Natural killer cell (primary cell): Measurements from ENCODE around the gene FCN2. TPM values are rescaled to one million over a fixed set of nuclear protein-coding genes. Genes with fewer than 3 reads are reported as not detected.

Experiments used
- ATAC-seq, 3 donors: fragments of 150-1000 bp in 2 of 3; fragments of 200-7000 bp in 1 of 3; cut with Tn5 transposase; 1 replicate in 1 of 3; 2 replicates in 2 of 3; pipeline ENCODE4 v1.10.0; 2021; ENCODE audit warnings: mild to moderate bottlenecking in 2 of 3, moderate library complexity in 2 of 3
- DNase-seq, 2 donors: peaks; one replicate each; pipeline versions ENCODE4 v3.0.0 to v3.0.0-alpha.2; 2013 to 2021; ENCODE audit warnings: mixed read lengths in 1 of 2
- H3K27ac ChIP-seq: one replicate; pipeline ENCODE4 v1.5.1; 2013; ENCODE audit warnings: mild to moderate bottlenecking, low read length
- H3K27me3 ChIP-seq: one replicate; pipeline ENCODE4 v1.6.1; 2013; ENCODE audit warnings: low read length; ENCODE audit not compliant: control insufficient read depth, insufficient read depth
- H3K36me3 ChIP-seq: one replicate; pipeline ENCODE4 v1.6.1; 2013; ENCODE audit warnings: low read length; ENCODE audit not compliant: control insufficient read depth, insufficient read depth
- H3K4me1 ChIP-seq: one replicate; pipeline ENCODE4 v1.6.1; 2013; ENCODE audit warnings: low read length; ENCODE audit not compliant: control insufficient read depth, insufficient read depth
- H3K4me3 ChIP-seq: one replicate; pipeline ENCODE4 v1.5.1; 2013; ENCODE audit warnings: low read length
- H3K9me3 ChIP-seq: one replicate; pipeline ENCODE4 v1.6.1; 2013; ENCODE audit warnings: low read length; ENCODE audit not compliant: control insufficient read depth, insufficient read depth
- H3K27ac Mint-ChIP-seq, 2 donors: one replicate each; pipeline ENCODE4 v1.8.0; 2022; ENCODE audit warnings: mild to moderate bottlenecking in 2 of 2, mixed read lengths in 2 of 2, moderate library complexity in 1 of 2
- H3K27me3 Mint-ChIP-seq, 2 donors: one replicate each; pipeline ENCODE4 v1.8.0; 2022; ENCODE audit warnings: low read depth in 2 of 2, mixed read lengths in 2 of 2
- H3K36me3 Mint-ChIP-seq: one replicate; pipeline ENCODE4 v1.8.0; 2022; ENCODE audit warnings: mixed read lengths
- H3K4me1 Mint-ChIP-seq, 2 donors: one replicate each; pipeline ENCODE4 v1.8.0; 2022; ENCODE audit warnings: mixed read lengths in 2 of 2
- H3K4me3 Mint-ChIP-seq: one replicate; pipeline ENCODE4 v1.8.0; 2022; ENCODE audit warnings: mild to moderate bottlenecking, moderate library complexity, mixed read lengths
- H3K9me3 Mint-ChIP-seq, 2 donors: one replicate each; pipeline ENCODE4 v1.8.0; 2022; ENCODE audit warnings: mixed read lengths in 2 of 2
- CTCF ChIP-seq: fragments of 200-600 bp; IDR thresholded peaks from one replicate; pipeline ENCODE4 v1.8.0; 2022; ENCODE audit warnings: antibody characterized with exemption
- WGBS: methylation state at CpG from one replicate; pipeline ENCODE4 v1.1.7; 2013; ENCODE audit warnings: missing lambda C conversion rate; ENCODE audit not compliant: insufficient coverage; 5-methylcytosine and 5-hydroxymethylcytosine counted together
- intact Hi-C: fragments of 100-400 bp; cut with micrococcal nuclease; formaldehyde crosslinking; loops from one replicate; pipeline ENCODE4 v1.14.2; 2022
- total RNA-seq, 4 donors: library from RNA; stranded (reverse); fragments of 120-200 nt in 1 of 4; gene quantifications; one replicate each; pipeline versions ENCODE4 v1.2.3 to v1.2.4, GENCODE V29; 2013 to 2022

Gene FCN2
- not detected for total RNA-seq
- not detected for total RNA-seq (2013)

GRCh38 chr9:134880484-134881312 lies at the start of gene FCN2:
FCN2 (plus strand) TSS chr9:134880810; CDS start chr9:134880822, 12 bp downstream.
- intact Hi-C loops, result no loop called here
- no peak within 1 kb of the TSS for H3K27ac ChIP-seq
- no peak for TF ChIP-seq CTCF
- WGBS, result 73% methylated on average over 25 of the region's 25 CpGs
- H3K4me1 ChIP-seq, result no peaks in the 10 kb centered on the region
- H3K27ac Mint-ChIP-seq, result no peak within 1 kb of the TSS
- no peaks in the 10 kb centered on the region for H3K9me3 ChIP-seq
- H3K9me3 Mint-ChIP-seq, result no peaks in the 10 kb centered on the region
- H3K36me3 ChIP-seq, result no peaks in the 10 kb centered on the region
- no peak for DNase-seq
- H3K4me3 ChIP-seq, result no peak within 1 kb of the TSS
- H3K4me1 Mint-ChIP-seq, result no peaks in the 10 kb centered on the region
- no peaks in the 10 kb centered on the region for H3K27me3 ChIP-seq
- H3K36me3 Mint-ChIP-seq, result no peaks in the 10 kb centered on the region
- H3K4me3 Mint-ChIP-seq, result no peak within 1 kb of the TSS
- H3K27me3 Mint-ChIP-seq, result peaks cover 2 to 18% of the 10 kb centered on the region in 2 donors
- ATAC-seq, result no peak

DNA sequence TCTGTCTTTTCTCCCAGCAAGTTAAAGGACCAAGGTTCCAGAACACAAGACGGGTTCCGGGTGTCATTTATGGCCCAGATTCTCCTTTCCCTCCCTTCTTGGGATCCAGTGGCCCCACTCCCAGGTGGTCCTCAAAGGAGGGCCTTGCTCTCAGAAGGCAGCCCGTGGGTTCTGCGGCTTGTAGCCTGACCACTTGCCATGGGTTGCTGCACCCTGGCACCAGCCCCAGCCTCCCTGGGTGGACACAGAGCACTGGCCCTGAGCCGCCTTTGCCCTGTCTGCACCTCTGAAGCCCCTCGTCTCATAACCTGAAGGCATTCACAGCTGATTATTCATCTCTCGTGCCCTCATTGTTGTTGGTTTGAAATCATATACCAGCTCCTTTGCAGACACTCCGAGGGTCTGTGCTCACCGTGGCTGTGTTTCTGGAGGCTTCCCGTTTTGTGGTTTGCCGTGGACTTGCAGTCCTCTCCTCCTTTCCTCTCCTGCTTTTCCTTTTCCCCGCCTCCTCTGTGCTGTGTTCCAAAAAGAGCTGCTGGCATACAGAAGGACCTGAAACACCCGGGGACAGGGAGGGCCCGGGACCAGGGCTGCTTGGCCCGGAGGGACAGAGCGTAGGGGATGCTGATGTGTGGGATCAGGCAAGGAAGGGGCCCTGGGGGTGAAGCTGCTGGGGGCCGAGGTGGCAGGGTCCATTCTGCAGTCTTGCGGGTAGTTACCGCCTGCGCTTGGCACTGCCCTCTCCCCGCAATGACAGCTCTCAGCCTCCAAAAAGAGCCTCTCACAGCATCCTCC lies 49.5 kb upstream of the FCN2 start:
- Histone ChIP-seq H3K36me3 (no peaks in the 10 kb centered on the region), H3K27me3 (no peaks in the 10 kb centered on the region), H3K4me3 (no peak overlapping the region), H3K4me1 (no peaks in the 10 kb centered on the region), H3K27ac (no peak overlapping the region), H3K9me3 (no peaks in the 10 kb centered on the region)
- WGBS, result 66% methylated on average over 21 of the region's 21 CpGs
- Mint-ChIP-seq H3K27me3 (no peaks in the 10 kb centered on the region), H3K4me1 (no peaks in the 10 kb centered on the region), H3K27ac (no peak overlapping the region), H3K36me3 (no peaks in the 10 kb centered on the region), H3K4me3 (no peak overlapping the region), H3K9me3 (no peaks in the 10 kb centered on the region)
- ATAC-seq, result no peak
- intact Hi-C loops, result no loop called here
- no peak for TF ChIP-seq CTCF
- no peak for DNase-seq

GRCh38 chr9:134832471-134832870 lies 48.1 kb upstream of the FCN2 start:
- ATAC-seq, result no peak
- intact Hi-C loops, result no loop called here
- H3K27ac ChIP-seq, result no peak overlapping the region
- Mint-ChIP-seq H3K36me3 (no peaks in the 10 kb centered on the region), H3K4me1 (no peaks in the 10 kb centered on the region), H3K4me3 (no peak overlapping the region), H3K27me3 (no peaks in the 10 kb centered on the region), H3K9me3 (no peaks in the 10 kb centered on the region), H3K27ac (no peak overlapping the region)
- TF ChIP-seq CTCF, result no peak
- no peaks in the 10 kb centered on the region for H3K27me3 ChIP-seq
- DNase-seq, result no peak
- no peaks in the 10 kb centered on the region for H3K36me3 ChIP-seq
- H3K4me1 ChIP-seq, result no peaks in the 10 kb centered on the region
- WGBS, result 92% methylated on average over 19 of the region's 19 CpGs
- H3K4me3 ChIP-seq, result no peak overlapping the region
- H3K9me3 ChIP-seq, result no peaks in the 10 kb centered on the region
